NCI-H524 (cell line): Measurements from ENCODE around the gene WNT4.
A peak's percentile ranks its signal among the peaks of the same experiment; 100 is the strongest.

Source experiments
- DNase-seq, 2 experiments: peaks; one replicate each; lab custom pipeline; 2025; lab: John Stamatoyannopoulos, UW

WNT4 gene

DNA sequence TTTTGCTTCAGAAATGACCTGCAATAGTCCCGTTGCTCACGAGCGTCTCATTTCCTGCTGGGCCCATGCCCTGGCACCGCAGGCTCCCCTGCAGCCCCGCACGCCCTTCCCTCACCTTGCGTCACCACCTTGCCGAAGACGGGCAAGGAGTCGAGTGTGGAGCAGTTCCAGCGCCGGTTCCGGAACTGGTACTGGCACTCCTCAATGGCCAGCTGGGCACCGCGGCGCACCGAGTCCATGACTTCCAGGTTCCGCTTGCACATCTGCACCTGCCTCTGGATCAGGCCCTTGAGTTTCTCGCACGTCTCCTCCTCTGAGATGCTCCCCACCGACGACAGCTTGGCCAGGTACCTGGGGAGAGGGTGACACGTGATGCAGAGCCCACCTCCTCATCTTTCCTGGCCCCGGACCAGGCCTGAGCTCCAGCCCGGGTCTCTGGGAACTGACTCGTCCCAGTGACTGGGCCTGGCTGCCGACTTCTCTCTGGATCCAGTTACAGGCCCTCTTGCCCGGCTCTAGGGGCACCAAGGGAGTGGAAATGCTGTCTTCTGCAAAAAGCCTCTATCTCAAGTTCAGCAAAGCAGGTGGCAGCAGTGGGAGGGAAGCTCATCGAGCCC lies 13.3 kb downstream of the WNT4 start:
- DNase-seq: no peak

- DNase-seq: no peak
Observed at GRCh38 chr1:22128392-22128791, 14.5 kb downstream of the WNT4 start.

GRCh38 chr1:22127731-22128130 lies 15.2 kb downstream of the WNT4 start:
- DNase-seq: no peak

GRCh38 chr1:22127248-22127647 lies 15.6 kb downstream of the WNT4 start:
- DNase-seq: no peak

DNA sequence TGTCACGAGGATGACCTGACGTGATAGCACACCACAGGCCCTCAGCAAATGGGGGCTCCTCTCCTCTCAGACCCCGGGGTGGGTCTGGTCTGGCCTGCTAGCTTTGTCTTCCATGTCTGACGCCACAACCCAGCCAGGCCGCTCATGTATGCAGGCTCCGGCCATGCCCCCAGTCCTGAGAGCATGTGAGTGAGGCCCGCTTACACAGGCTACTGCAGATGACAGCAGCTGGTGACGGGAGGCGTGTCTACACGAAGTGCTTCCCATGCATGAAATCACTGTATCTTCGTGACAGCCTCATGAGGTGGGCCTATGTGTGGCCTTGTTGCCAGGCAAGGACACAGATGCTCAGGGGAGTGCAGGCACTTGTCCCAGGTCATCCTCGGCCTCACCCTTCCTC lies 16.4 kb downstream of the WNT4 start:
- DNase-seq: no peak

DNA sequence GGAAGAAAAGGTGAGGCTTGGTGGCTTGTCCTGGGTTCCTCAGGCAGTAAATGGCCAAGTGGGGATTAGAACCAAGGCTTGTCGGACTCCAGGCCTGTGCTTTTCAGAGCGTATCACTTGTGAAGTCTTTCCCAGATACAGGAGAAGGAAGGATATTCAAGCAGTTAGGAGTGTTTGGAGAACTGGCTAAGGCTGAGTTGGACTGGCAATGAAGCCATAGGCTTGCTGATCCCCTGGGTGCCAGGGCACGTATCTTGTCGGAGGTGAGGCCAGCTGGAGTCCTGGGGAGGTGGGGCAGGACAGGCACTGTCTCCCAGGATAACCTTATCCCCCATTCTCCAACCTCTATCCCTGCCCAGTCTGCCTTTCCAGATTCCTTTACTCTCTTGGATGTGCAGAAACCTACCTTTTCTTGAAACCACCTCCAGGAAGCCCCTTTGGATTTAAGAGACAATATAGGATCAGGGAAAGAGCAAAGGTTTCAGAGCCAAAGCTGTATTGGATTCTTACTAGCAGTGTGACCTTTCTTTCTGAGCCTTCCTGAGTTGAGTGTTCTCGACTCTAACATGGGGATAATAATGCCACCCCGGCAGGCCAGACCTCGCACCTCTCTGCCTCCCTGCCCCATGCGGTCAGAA lies 18.2 kb downstream of the WNT4 start:
- DNase-seq: no peak

DNA sequence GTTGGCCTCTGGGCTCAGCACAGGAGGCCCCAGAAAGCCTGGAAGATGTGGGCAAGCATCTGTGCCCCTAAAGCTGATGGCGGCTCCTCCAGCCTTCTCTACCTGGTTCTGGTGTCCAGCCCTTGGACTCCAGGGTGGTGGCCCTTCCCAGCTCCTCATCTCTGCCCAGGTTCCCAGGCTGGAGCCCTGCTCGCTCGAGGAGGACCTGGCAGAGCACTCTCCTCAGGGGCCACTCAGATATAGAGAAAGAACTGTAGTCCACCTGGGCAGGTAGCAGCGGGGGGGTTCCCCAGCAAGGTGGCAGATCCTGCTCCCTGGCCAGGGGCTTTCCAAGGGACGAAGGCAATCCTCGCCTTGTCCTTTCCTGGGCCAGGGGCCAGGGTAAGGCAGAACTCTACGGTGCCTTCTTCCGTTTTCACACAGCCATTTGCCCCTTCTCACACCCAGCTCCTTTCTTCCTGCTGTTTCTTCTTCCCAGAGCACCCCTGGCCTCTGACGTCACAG lies 18.9 kb downstream of the WNT4 start:
- DNase-seq: no peak

GRCh38 chr1:22123071-22123390 lies 19.9 kb downstream of the WNT4 start:
- DNase-seq: no peak

DNA sequence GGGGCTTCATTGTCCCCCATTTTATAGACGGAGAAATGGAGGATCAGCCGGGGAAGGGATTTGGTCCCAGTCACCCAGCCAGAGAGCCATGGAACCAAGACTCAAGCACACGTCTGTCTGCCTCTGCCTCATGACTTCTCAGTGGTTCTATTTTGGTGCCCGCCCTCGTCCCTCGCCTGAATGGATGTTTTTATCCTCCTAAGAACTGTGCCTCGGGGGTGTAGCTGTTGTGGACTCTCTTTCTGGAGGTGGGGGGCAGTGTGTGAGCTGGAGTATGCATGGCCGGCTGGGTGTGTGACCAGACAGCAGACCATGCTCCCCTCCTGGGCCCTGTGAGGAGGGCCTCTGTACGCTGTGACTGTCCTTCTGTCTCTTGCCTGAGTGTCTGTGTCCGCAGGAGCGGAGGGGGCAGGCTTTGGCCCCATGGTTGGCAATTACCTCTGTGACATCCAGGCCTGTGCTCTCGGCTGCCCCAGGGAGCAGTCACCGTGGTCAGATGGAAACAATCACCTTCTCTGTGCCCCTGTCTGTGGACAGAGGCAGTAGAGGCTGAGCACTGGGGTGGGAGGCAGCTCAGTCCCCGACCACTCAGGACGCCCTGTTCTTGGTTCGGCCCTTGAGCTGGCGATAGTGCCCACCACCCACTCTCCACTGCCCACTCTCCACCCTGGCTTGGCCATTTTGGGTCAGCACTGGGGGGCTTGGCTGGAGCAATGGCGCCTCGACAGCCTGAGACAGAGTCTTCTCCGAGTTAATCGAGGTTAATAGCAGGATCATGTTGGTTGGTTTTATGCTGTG lies 20.4 kb downstream of the WNT4 start:
- no peak for DNase-seq

- no peak for DNase-seq
Observed at GRCh38 chr1:22121421-22121911, 21.4 kb downstream of the WNT4 start.

DNA sequence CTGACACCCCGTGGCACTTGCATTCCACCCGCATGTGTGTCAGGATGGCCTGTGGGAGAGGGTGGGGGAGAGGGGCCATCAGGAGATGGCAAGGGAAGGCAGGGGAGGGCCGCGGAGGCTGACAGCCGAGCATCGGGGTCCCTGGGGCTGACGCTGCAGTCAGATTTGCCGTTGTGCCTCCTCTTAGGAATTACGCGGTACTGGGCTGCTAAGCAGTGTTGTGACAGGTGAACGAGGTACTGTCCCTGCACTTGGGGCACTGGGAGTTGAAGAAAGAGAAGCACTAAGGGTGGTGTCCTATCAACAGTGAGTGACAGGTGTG lies 22.5 kb downstream of the WNT4 start:
- no peak for DNase-seq

- no peak for DNase-seq
Observed at GRCh38 chr1:22119626-22120468, 23.1 kb downstream of the WNT4 start.

- no peak for DNase-seq
Observed at GRCh38 chr1:22118291-22118992, 24.5 kb downstream of the WNT4 start.

- peak in 1 of 2 experiments; percentile 5 for DNase-seq
Observed at GRCh38 chr1:22117851-22118250, 25.0 kb downstream of the WNT4 start.

- no peak for DNase-seq
Observed at GRCh38 chr1:22117238-22117637, 25.7 kb downstream of the WNT4 start.

DNA sequence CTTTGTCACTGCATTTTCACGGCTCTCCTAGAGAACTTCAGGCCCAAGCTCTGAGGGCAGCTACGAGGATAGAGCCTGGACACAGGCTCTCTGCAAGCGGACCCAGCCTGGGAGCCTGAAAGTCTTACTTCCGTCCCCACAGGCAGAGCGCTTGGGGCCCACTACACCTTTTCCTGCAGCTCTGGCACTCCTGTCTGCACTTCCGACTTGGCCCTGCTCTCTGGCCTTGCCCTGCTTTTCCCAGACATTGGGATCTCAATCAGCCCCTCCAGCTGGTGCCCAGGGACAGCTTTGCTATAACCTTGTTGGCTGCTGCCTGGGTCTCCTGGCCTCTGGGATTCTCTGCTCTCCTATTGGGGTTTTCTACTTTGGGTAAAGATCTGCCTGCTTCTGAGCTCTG lies 27.6 kb downstream of the WNT4 start:
- DNase-seq: no peak

DNA sequence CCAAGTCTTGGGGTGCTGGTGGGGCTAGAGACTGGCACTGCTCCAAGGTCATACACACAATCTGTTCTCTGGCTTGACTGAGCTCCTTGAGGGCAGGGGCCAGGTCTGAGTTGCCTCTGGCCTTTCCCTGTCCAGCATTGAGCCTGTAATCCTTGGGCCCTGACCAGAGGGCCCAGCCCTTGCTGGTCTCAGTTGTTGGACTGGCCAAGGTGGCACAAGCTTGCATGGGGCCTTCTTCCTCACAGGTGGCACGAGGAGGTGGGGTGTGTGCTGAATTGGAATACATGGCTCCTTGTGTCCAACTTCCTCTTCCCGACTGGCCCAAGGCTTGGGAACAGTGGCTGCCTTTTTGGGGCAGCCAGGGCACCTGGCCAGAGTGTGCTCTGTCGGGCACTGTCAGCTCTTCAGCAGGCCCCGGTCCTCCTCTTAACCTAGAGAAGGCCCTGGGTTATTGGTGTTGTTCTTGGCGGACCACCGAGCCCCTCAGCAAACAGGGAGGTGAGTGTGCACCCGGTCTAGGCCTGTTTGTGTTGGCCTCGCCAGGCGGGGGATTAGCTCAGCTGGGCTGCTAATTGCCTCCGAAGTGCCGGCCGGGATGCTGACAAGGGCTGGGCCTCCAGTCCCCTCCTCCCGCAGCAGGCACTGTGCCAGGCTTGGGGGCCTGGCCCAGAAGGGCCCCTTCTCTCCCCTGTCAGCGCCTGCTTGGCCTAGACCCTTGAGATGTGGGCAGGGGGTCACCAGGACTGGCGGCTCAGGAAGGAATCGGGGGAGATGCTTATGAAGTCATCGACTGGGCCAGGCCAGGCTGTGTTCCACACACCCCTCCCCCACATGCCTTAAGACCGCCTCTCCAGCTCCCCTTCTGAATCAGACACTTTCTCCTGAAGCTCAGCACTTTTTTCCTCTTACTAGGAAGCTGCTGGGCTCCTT lies 28.5 kb downstream of the WNT4 start:
- DNase-seq: peak in 1 of 2 experiments; percentile 58

DNA sequence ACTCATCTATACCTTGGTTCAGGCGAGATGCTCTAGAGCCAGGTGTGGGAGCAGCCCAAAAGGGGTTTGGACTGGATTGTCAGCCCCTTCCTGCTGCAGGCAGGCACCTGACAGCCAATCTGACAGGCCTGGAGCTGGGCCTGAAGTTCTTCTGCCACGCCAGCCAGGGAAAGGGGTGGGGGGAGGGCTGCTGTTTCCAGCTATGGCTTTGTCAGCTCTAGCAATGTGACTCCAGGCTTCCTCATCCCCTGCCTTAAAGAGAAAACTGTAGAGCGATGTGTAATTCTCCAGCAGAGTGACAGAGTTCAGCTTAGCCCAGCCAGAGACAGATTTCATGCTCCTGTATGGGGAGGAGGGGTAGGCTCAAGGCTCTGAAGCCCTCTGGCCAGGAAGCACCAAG lies 30.3 kb downstream of the WNT4 start:
- no peak for DNase-seq

GRCh38 chr1:22111620-22112019 lies 31.3 kb downstream of the WNT4 start:
- DNase-seq: no peak

- no peak for DNase-seq
Observed at GRCh38 chr1:22111115-22111514, 31.8 kb downstream of the WNT4 start.

GRCh38 chr1:22110016-22110415 lies 32.9 kb downstream of the WNT4 start:
- DNase-seq: no peak
